ENCODE measurements around the gene RNF14. TPM values are rescaled to one million over a fixed set of nuclear protein-coding genes. Genes with fewer than 3 reads are reported as not detected.

Gene RNF14
- total and polyA plus RNA-seq, 2 of the 8 experiments (the other 6 are each of a cell fraction or from before 2014, with no cell fraction given), result 4.7 to 20.2 TPM

- ChIA-PET POLR2A (ENCODE audit: partially characterized antibody) (interaction anchor here (0.8 to 0.9 kb wide), 3 partner anchors 20 to 153 kb away, joined by 3 to 4 read pairs (median 4); partner anchors contain the start of gene GNPDA1), CTCF (ENCODE audit: partially characterized antibody) (interaction anchor here (0.6 to 8.6 kb wide), 15 partner anchors 12 to 1738 kb away, joined by 3 to 113 read pairs (median 8); partner anchors contain the start of genes GNPDA1 and RNF14)
- Histone ChIP-seq H3K4ac (replicated peaks; ENCODE audit: insufficient read length, low read depth, low read length) (no peak overlapping the region), H3K9me3 (ENCODE audit: insufficient read depth in 2 of 2, low read depth in 1 of 2, low read length in 1 of 2) (no peaks in the 10 kb centered on the region), H3K4me3 (ENCODE audit: extremely low read depth in 1 of 4, insufficient read depth in 2 of 4, low read depth in 3 of 4, low read length in 4 of 4) (no peak overlapping the region), H4K91ac (replicated peaks; ENCODE audit: insufficient read length, low read length) (no peak overlapping the region), H3K4me1 (replicated peaks in 1 of 4; ENCODE audit: control insufficient read depth in 3 of 4, insufficient read depth in 4 of 4, low read length in 3 of 4) (no peaks in the 10 kb centered on the region), H3K36me3 (ENCODE audit: control insufficient read depth in 2 of 4, insufficient read depth in 4 of 4, low read length in 3 of 4) (peaks cover 0 to 13% (median 6%) of the 10 kb centered on the region in 4 experiments; a peak in 4 of 8 replicates), H3K79me1 (ENCODE audit: low read depth, low read length) (no peaks in the 10 kb centered on the region), H3K4me2 (ENCODE audit: insufficient read depth in 1 of 2, low read depth in 2 of 2, low read length in 2 of 2) (no peak overlapping the region), H3K56ac (replicated peaks; ENCODE audit: insufficient read length, low read depth, low read length) (no peak overlapping the region), H3K79me2 (ENCODE audit: control insufficient read depth in 1 of 2, insufficient read depth in 2 of 2, low read length in 2 of 2) (0 out of 4 replicates have a peak, but pooled peaks cover 0 to 2% of the 10 kb centered on the region in 2 experiments), H4K8ac (ENCODE audit: extremely low read depth, insufficient read depth, low read length) (no peak overlapping the region), H4K5ac (ENCODE audit: insufficient read length, low read depth, low read length) (no peak overlapping the region), H2BK5ac (ENCODE audit: low read depth, low read length) (no peak overlapping the region), H4K20me1 (replicated peaks in 1 of 2; ENCODE audit: control insufficient read depth in 1 of 2, insufficient read depth in 2 of 2, low read length in 2 of 2) (no peaks in the 10 kb centered on the region), H3K27me3 (replicated peaks in 1 of 4; ENCODE audit: control insufficient read depth in 3 of 4, extremely low read depth in 1 of 4, insufficient read depth in 3 of 4, low read length in 3 of 4) (no peaks in the 10 kb centered on the region), H3K23me2 (ENCODE audit: low read depth, low read length) (no peaks in the 10 kb centered on the region), H3K9ac (replicated peaks in 1 of 4; ENCODE audit: extremely low read depth in 1 of 4, low read depth in 3 of 4, low read length in 3 of 4) (no peak overlapping the region), H2BK15ac (ENCODE audit: low read length) (no peak overlapping the region), H3K27ac (ENCODE audit: low read depth, low read length) (no peak overlapping the region), H3K18ac (ENCODE audit: extremely low read depth, low read length) (no peak overlapping the region), H2BK120ac (replicated peaks; ENCODE audit: low read depth, low read length) (no peak overlapping the region), H2AFZ (ENCODE audit: low read length) (no peak overlapping the region), H2BK20ac (ENCODE audit: low read length) (no peak overlapping the region), H2AK5ac (ENCODE audit: low read depth, low read length) (no peak overlapping the region), H3K23ac (ENCODE audit: insufficient read length) (no peak overlapping the region), H3K14ac (ENCODE audit: insufficient read length) (no peak overlapping the region), H2BK12ac (ENCODE audit: low read depth, low read length) (no peak overlapping the region)
- no peak for FAIRE-seq
- WGBS, 2 experiments (ENCODE audit: extremely low coverage in 1 of 2, insufficient coverage in 1 of 2, insufficient read length in 1 of 2, insufficient replicate concordance in 2 of 2, low coverage in 1 of 2, low lambda C conversion rate in 2 of 2, missing lambda C conversion rate in 1 of 2), result 4% methylated on average over 1 of the region's 1 CpG; no CpG with 5 or more reads in 1 of the 2 experiments
- no peak for DNase-seq (ENCODE audit: low read depth in 1 of 2, low spot score in 2 of 2)
- TF ChIP-seq SIRT6 (IDR thresholded peaks at IDR 0.05; ENCODE audit: low read length) (no peak), MAFK (IDR thresholded peaks at IDR 0.05; ENCODE audit: low read depth, low read length) (no peak), SP1 (IDR thresholded peaks at IDR 0.05; ENCODE audit: low read depth, low read length) (no peak), CBX5 (IDR thresholded peaks at IDR 0.05; ENCODE audit: low read depth, low read length) (no peak)
Observed at GRCh38 chr5:141989720-141990119, 20.8 kb downstream of the RNF14 start.

All from H1 (cell line).